Endodermal cell (in vitro differentiated cells): ENCODE results near the gene PARVA. TPM values are rescaled to one million over a fixed set of nuclear protein-coding genes. Genes with fewer than 3 reads are reported as not detected.
"Not testable (repeated sequence)": the region's sequence is repeated elsewhere in the genome, so short reads cannot be mapped to it uniquely, and the experiment has no call there.

ENCODE experiments used
- DNase-seq: peaks from one replicate; pipeline ENCODE4 v3.0.0-alpha.2; 2017
- H3K27ac ChIP-seq: 2 replicates; pipeline ENCODE4 v1.5.1; 2013; ENCODE audit warnings: mild to moderate bottlenecking, low read depth, low read length, moderate library complexity
- H3K27me3 ChIP-seq: 2 replicates; pipeline ENCODE4 v1.6.1; 2013; ENCODE audit warnings: mild to moderate bottlenecking, low read length, moderate library complexity; ENCODE audit not compliant: insufficient read depth, control insufficient read depth, poor library complexity, severe bottlenecking
- H3K36me3 ChIP-seq: 2 replicates; pipeline ENCODE4 v1.7.0; 2013; ENCODE audit warnings: mild to moderate bottlenecking, low read length, moderate library complexity; ENCODE audit not compliant: control insufficient read depth, insufficient read depth
- H3K4me1 ChIP-seq: one replicate; pipeline ENCODE4 v1.7.0; 2013; ENCODE audit warnings: low read length; ENCODE audit not compliant: control insufficient read depth, insufficient read depth
- H3K4me3 ChIP-seq: 2 replicates; pipeline ENCODE4 v1.5.1; 2013; ENCODE audit warnings: mild to moderate bottlenecking, low read length, moderate library complexity
- H3K9ac ChIP-seq: 2 replicates; pipeline ENCODE4 v1.6.1; 2013; ENCODE audit warnings: mild to moderate bottlenecking, low read length, moderate library complexity; ENCODE audit not compliant: poor library complexity, severe bottlenecking; ENCODE audit errors: extremely low read depth
- H3K9me3 ChIP-seq: 2 replicates; pipeline ENCODE4 v1.6.1; 2013; ENCODE audit warnings: mild to moderate bottlenecking, low read length, moderate library complexity; ENCODE audit not compliant: control insufficient read depth
- H3K27ac Mint-ChIP-seq: 2 replicates; pipeline ENCODE4 v1.8.0; 2020; ENCODE audit warnings: mixed read lengths
- H3K27me3 Mint-ChIP-seq: 2 replicates; pipeline ENCODE4 v1.8.0; 2021; ENCODE audit warnings: mild to moderate bottlenecking, mixed read lengths; ENCODE audit not compliant: insufficient read depth
- H3K36me3 Mint-ChIP-seq: 2 replicates; pipeline ENCODE4 v1.8.0; 2020; ENCODE audit warnings: low read depth, mixed read lengths
- H3K4me1 Mint-ChIP-seq: 2 replicates; pipeline ENCODE4 v1.8.0; 2020; ENCODE audit warnings: mixed read lengths
- H3K4me3 Mint-ChIP-seq: 2 replicates; pipeline ENCODE4 v1.8.0; 2020; ENCODE audit warnings: mild to moderate bottlenecking, moderate library complexity, mixed read lengths
- H3K9me3 Mint-ChIP-seq: 2 replicates; pipeline ENCODE4 v1.8.0; 2020; ENCODE audit warnings: mild to moderate bottlenecking, mixed read lengths
- CTCF ChIP-seq: fragments of 200-600 bp; sonication (generic); conservative IDR thresholded peaks from 2 replicates; pipeline ENCODE4 v1.5.0; 2021; ENCODE audit warnings: antibody characterized with exemption, mild to moderate bottlenecking
- WGBS, 2 experiments: methylation state at CpG; one replicate each; pipeline versions ENCODE4 v1.1.5 to v1.1.7; 2013; ENCODE audit warnings: missing lambda C conversion rate in 2 of 2, mixed read lengths in 1 of 2; ENCODE audit not compliant: insufficient coverage in 1 of 2, insufficient read length in 1 of 2; 5-methylcytosine and 5-hydroxymethylcytosine counted together
- total RNA-seq, 2 donors: library from RNA; stranded (reverse); fragmentation: NEBNext Ultra II Directional in 1 of 2; extraction: Animal tissue kit (Norgen Biotek cat#: 25700) in 1 of 2; gene quantifications; 2 replicates in 1 of 2; 3 replicates in 1 of 2; pipeline ENCODE4 v1.2.1, GENCODE V29; 2021

Gene PARVA
- total RNA-seq, 2 donors from 2014 or later, result 27.3 to 37.3 TPM

GRCh38 chr11:12353534-12353933 lies 23.8 kb upstream of the PARVA start:
- Mint-ChIP-seq H3K4me3 (no peak overlapping the region), H3K27me3 (peaks cover 48% of the 10 kb centered on the region)
- H3K4me3 ChIP-seq, result no peak overlapping the region

GRCh38 chr11:12354750-12355545 lies 22.4 kb upstream of the PARVA start:
- Histone ChIP-seq H3K9me3 (no peaks in the 10 kb centered on the region), H3K27ac (no peak overlapping the region), H3K4me1 (peaks cover 19% of the 10 kb centered on the region), H3K4me3 (no peak overlapping the region), H3K9ac (no peak overlapping the region), H3K27me3 (peaks cover 37% of the 10 kb centered on the region), H3K36me3 (no peaks in the 10 kb centered on the region)
- peak; percentile 40 for TF ChIP-seq CTCF
- H3K27me3 Mint-ChIP-seq, result peaks cover 35% of the 10 kb centered on the region
- no peaks in the 10 kb centered on the region for H3K9me3 Mint-ChIP-seq
- no peak overlapping the region for H3K27ac Mint-ChIP-seq
- whole genome bisulfite sequencing, 2 experiments, result 88 to 90% methylated on average over 7 to 8 of the region's 9 CpGs
- H3K4me1 Mint-ChIP-seq, result peaks cover 63% of the 10 kb centered on the region
- no peak overlapping the region for H3K4me3 Mint-ChIP-seq
- peak; percentile 58 for DNase-seq
- no peaks in the 10 kb centered on the region for H3K36me3 Mint-ChIP-seq

More at GRCh38 chr11:12353534-12353933, 23.8 kb upstream of the PARVA start:
- Histone ChIP-seq H3K27me3 (peaks cover 42% of the 10 kb centered on the region), H3K27ac (no peak overlapping the region), H3K9ac (no peak overlapping the region), H3K9me3 (no peaks in the 10 kb centered on the region), H3K4me1 (peaks cover 19% of the 10 kb centered on the region), H3K36me3 (no peaks in the 10 kb centered on the region)
- 83 to 90% methylated on average over 1 of the region's 1 CpG for WGBS, 2 experiments
- no peaks in the 10 kb centered on the region for H3K36me3 Mint-ChIP-seq
- peaks cover 59% of the 10 kb centered on the region for H3K4me1 Mint-ChIP-seq
- H3K27ac Mint-ChIP-seq, result no peak overlapping the region
- no peak for TF ChIP-seq CTCF
- DNase-seq, result no peak
- H3K9me3 Mint-ChIP-seq, result no peaks in the 10 kb centered on the region

- H3K27ac Mint-ChIP-seq, result peak overlapping the region; percentile 85
Observed at GRCh38 chr11:12356944-12357655, 20.3 kb upstream of the PARVA start.

GRCh38 chr11:12357697-12358096 lies 19.7 kb upstream of the PARVA start:
- 91 to 100% methylated on average over 2 to 3 of the region's 3 CpGs for WGBS, 2 experiments

More at GRCh38 chr11:12356944-12357655, 20.3 kb upstream of the PARVA start:
- H3K36me3 Mint-ChIP-seq, result no peaks in the 10 kb centered on the region
- H3K27me3 Mint-ChIP-seq, result peaks cover 27% of the 10 kb centered on the region
- H3K27ac ChIP-seq, result peak overlapping the region; percentile 35
- H3K36me3 ChIP-seq, result no peaks in the 10 kb centered on the region
- H3K4me1 Mint-ChIP-seq, result peaks cover 59% of the 10 kb centered on the region
- 36 to 53% methylated on average over 1 to 4 of the region's 4 CpGs for WGBS, 2 experiments
- H3K27me3 ChIP-seq, result peaks cover 37% of the 10 kb centered on the region
- TF ChIP-seq CTCF, result no peak
- H3K4me3 ChIP-seq, result peak overlapping the region; percentile 50
- DNase-seq, result peak; percentile 73
- H3K4me3 Mint-ChIP-seq, result no peak overlapping the region
- peaks cover 8% of the 10 kb centered on the region for H3K4me1 ChIP-seq
- no peaks in the 10 kb centered on the region for H3K9me3 Mint-ChIP-seq
- H3K9ac ChIP-seq, result peak overlapping the region; percentile 43
- no peaks in the 10 kb centered on the region for H3K9me3 ChIP-seq

More at GRCh38 chr11:12357697-12358096, 19.7 kb upstream of the PARVA start:
- peaks cover 21% of the 10 kb centered on the region for H3K27me3 Mint-ChIP-seq
- H3K36me3 ChIP-seq, H3K4me3 ChIP-seq, H3K36me3 Mint-ChIP-seq, H3K27ac ChIP-seq, H3K9me3 ChIP-seq, H3K9me3 Mint-ChIP-seq, DNase-seq, H3K4me3 Mint-ChIP-seq, H3K9ac ChIP-seq: not testable (repeated sequence)
- H3K27ac Mint-ChIP-seq, result peak overlapping the region; percentile 85
- H3K4me1 Mint-ChIP-seq, result peaks cover 60% of the 10 kb centered on the region
- Histone ChIP-seq H3K4me1 (peaks cover 12% of the 10 kb centered on the region), H3K27me3 (peaks cover 31% of the 10 kb centered on the region)
